GM18505 (cell line): Measurements from ENCODE around the gene SERINC5.
"Not testable (repeated sequence)": the region's sequence is repeated elsewhere in the genome, so short reads cannot be mapped to it uniquely, and the experiment has no call there.

ENCODE experiments used
- ATAC-seq: cut with Tn5 transposase; IDR thresholded peaks from one replicate; pipeline ENCODE4 v1.9.1; 2021; ENCODE audit not compliant: unreplicated experiment
- POLR2A ChIP-seq: IDR thresholded peaks from 4 replicates; pipeline ENCODE4 v1.6.1; 2011; ENCODE audit warnings: borderline replicate concordance; ENCODE audit not compliant: insufficient read depth, insufficient read length; ENCODE audit errors: extremely low read depth

Gene SERINC5

DNA sequence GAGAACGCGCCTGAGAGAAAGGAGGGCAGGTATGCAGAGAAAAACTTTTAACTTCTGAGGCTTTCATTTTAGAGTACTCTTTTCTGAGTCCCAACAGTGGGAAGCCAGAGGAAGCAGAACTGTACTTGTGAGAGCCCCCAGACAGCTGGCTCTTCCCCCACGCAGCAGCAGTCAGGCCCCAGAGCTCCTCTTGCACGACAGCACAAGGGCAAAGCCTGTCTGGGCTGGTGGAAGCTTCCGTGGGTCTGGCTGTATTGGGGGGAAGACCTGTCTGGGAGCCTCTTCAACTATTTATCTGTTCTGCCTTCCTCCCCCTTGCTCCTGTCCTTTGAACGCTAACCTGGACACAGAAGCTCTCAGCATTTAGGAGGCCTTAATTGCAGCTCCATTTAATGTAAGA, 152.5 kb downstream of the SERINC5 start:
- no peak for TF ChIP-seq POLR2A
- ATAC-seq: no peak

- no peak for TF ChIP-seq POLR2A
- no peak for ATAC-seq
Measured at GRCh38 chr5:80101993-80102392, 153.9 kb downstream of the SERINC5 start.

DNA sequence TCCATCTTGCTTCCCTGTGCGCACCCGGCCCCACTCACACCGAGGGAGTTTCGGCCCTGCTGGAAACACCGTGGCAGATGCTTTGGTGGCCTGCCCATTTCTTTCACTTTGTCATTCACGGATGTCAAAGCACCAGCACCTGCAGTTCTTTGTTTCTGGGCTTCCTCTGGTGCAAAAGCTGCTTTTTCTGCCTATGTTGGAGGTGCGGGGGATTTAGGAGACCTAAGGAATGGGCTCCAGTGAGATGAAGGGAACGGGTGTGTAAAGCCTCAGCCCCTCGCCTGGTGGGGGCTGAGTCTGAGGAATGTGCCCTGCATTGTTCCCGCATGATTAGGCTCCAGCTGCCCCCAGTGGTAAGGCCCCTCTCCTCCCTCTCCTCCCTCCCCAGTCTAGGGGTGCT, 158.4 kb downstream of the SERINC5 start:
- no peak for TF ChIP-seq POLR2A
- no peak for ATAC-seq

- ATAC-seq: no peak
- no peak for TF ChIP-seq POLR2A
Measured at GRCh38 chr5:80094236-80094738, 161.6 kb downstream of the SERINC5 start.

- TF ChIP-seq POLR2A: no peak
- no peak for ATAC-seq
Measured at GRCh38 chr5:80093796-80094195, 162.1 kb downstream of the SERINC5 start.

DNA sequence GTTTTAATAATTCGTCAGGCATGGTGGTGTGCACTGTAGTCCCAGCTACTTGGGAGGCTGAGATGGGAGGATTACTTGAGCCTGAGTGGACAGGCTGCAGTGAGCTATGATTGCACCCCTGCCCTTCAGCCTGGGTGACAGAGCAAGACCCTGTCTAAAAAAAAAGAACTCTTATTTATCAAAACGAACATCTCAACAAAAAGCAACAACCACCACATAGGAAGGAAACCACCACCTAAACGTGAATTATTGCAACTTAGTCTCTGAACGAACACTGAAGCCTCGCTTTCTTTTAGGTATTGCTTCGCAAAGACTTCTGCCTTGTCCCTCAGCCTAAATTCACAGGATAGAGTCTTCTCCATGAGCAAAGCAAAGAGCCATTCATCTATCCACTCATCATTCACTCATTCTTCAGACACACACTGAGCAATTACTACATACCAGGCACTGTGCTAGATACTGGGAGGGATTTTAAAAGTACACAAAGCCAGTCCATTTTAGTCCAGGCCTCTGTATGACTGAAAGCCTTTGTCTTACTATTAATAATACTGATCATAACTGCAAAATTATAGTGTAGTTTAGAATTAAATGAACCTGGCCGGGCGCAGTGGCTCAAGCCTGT, 163.3 kb downstream of the SERINC5 start:
- no peak for TF ChIP-seq POLR2A
- no peak for ATAC-seq

DNA sequence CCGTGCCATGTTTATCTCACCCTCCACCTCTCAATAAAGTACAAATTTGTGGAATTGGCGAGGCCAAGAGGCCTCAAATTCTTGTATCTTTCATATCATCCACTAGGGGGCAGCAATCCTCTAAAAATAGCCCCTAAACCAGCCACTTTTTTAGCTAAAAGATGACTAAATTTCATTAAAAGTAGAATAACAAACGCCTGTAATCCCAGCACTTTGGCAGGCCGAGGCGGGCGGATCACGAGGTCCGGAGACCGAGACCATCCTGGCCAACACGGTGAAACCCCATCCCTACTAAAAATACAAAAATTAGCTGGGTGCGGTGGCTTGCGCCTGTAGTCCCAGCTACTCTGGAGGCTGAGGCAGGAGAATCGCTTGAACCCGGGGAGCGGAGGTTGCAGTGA, 164.1 kb downstream of the SERINC5 start:
- ATAC-seq: not testable (repeated sequence)

GRCh38 chr5:80090884-80091166, 165.0 kb downstream of the SERINC5 start:
- no peak for TF ChIP-seq POLR2A
- no peak for ATAC-seq

- peak; percentile 53 for ATAC-seq
- TF ChIP-seq POLR2A: no peak
Measured at GRCh38 chr5:80083101-80083890, 172.6 kb downstream of the SERINC5 start.

GRCh38 chr5:80082731-80083100, 173.1 kb downstream of the SERINC5 start:
- no peak for ATAC-seq

DNA sequence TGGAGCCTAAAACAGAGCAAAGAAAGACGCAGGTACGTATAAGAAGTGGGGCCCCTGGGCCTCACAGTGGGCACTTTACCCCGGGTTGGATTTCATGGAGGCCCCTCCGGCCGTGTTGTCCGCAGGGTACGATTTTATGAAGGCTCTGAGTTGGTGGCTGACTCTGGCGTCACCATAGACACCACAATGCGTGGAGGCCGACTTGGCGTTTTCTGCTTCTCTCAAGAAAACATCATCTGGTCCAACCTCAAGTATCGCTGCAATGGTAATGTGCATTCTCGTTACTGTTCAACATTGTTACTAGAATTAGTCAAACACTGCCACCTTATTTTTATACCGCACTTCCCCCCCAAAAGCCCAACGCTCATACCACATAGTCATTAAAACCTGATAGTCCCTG, 173.6 kb downstream of the SERINC5 start:
- TF ChIP-seq POLR2A: no peak
- no peak for ATAC-seq

More at GRCh38 chr5:80082731-80083100, 173.1 kb downstream of the SERINC5 start:
- no peak for TF ChIP-seq POLR2A

GRCh38 chr5:80078921-80079320, 176.9 kb downstream of the SERINC5 start:
- ATAC-seq: no peak
- TF ChIP-seq POLR2A: no peak

GRCh38 chr5:80077051-80077714, 178.7 kb downstream of the SERINC5 start:
- TF ChIP-seq POLR2A: no peak
- ATAC-seq: no peak
